Measurements from ENCODE around the gene DZIP1L.

- no peak for TF ChIP-seq TEAD1 (CRISPR knock-in tag; IDR thresholded peaks at IDR 0.05)
- TF ChIP-seq POLR2AphosphoS5 (IDR thresholded peaks at IDR 0.05; ENCODE audit: control insufficient read depth, insufficient read depth, low read depth, low read length): no peak
- no peak for TF ChIP-seq NR4A1 (CRISPR knock-in tag; IDR thresholded peaks at IDR 0.05)
- no peak for TF ChIP-seq NR4A1 (tag; IDR thresholded peaks at IDR 0.05)
- no peak for TF ChIP-seq ZNF217 (CRISPR knock-in tag; IDR thresholded peaks at IDR 0.05)
- TF ChIP-seq ETV6 (IDR thresholded peaks at IDR 0.05; ENCODE audit: borderline replicate concordance in 1 of 2, low read depth in 2 of 2, low read length in 1 of 2): no peak
- no peak for TF ChIP-seq ETV6 (CRISPR knock-in tag; IDR thresholded peaks at IDR 0.05; ENCODE audit: borderline replicate concordance)
- no peak for TF ChIP-seq ZNF134 (CRISPR knock-in tag; conservative IDR thresholded peaks at IDR 0.05)
- TF ChIP-seq TRIM24 (IDR thresholded peaks at IDR 0.05): no peak
- no peak for TF ChIP-seq ZBTB7A (IDR thresholded peaks at IDR 0.05; ENCODE audit: borderline replicate concordance, control insufficient read depth, low read depth, low read length)
- TF ChIP-seq, protein P1, sequence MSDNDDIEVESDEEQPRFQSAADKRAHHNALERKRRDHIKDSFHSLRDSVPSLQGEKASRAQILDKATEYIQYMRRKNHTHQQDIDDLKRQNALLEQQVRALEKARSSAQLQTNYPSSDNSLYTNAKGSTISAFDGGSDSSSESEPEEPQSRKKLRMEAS (CRISPR knock-in tag; IDR thresholded peaks at IDR 0.05): no peak
- TF ChIP-seq NFYB (IDR thresholded peaks at IDR 0.05; ENCODE audit: extremely low read depth, insufficient read length): no peak
- TF ChIP-seq PYGO2 (tag; IDR thresholded peaks at IDR 0.05): no peak
- TF ChIP-seq CAMTA2 (CRISPR knock-in tag; conservative IDR thresholded peaks at IDR 0.05): no peak
These were observed 39.1 kb upstream of the DZIP1L start for GRCh38 chr3:138154534-138154933.

All from K562 (cell line).